GM12801 (cell line): Measurements from ENCODE around the gene SLC6A8.

Experiments used
- CTCF ChIP-seq: IDR thresholded peaks from one replicate; pipeline ENCODE4 v1.5.1; 2011; ENCODE audit warnings: control low read depth; ENCODE audit not compliant: insufficient read length; ENCODE audit errors: extremely low read depth

SLC6A8 gene

GRCh38 chrX:153685751-153686696 is 1.7 kb upstream of the SLC6A8 start:
- no peak for TF ChIP-seq CTCF

GRCh38 chrX:153686711-153687110 is 1.0 kb upstream of the SLC6A8 start:
- no peak for TF ChIP-seq CTCF

GRCh38 chrX:153688071-153688470 is 345 bp downstream of the SLC6A8 start:
- TF ChIP-seq CTCF, result no peak

- TF ChIP-seq CTCF, result no peak
These were observed 780 bp downstream of the SLC6A8 start for GRCh38 chrX:153688506-153688905.

GRCh38 chrX:153688911-153689590 is 1.3 kb downstream of the SLC6A8 start:
- no peak for TF ChIP-seq CTCF

GRCh38 chrX:153689654-153690465 is 2.1 kb downstream of the SLC6A8 start:
- no peak for TF ChIP-seq CTCF

- no peak for TF ChIP-seq CTCF
These were observed 2.7 kb downstream of the SLC6A8 start for GRCh38 chrX:153690466-153690865.
